HG03025 (cell line): ENCODE measurements around the gene SDK1.

ENCODE experiments used
- ATAC-seq: cut with Tn5 transposase; IDR thresholded peaks from one replicate; pipeline ENCODE4 v1.9.1; 2021; ENCODE audit warnings: mild to moderate bottlenecking, moderate library complexity; ENCODE audit not compliant: unreplicated experiment, low FRiP score

The SDK1 gene

GRCh38 chr7:3636131-3636860, 335.2 kb downstream of the SDK1 start:
- ATAC-seq, result no peak

- no peak for ATAC-seq
Measured at GRCh38 chr7:3639253-3639652, 338.2 kb downstream of the SDK1 start.

GRCh38 chr7:3641582-3641981, 340.5 kb downstream of the SDK1 start:
- ATAC-seq, result no peak

GRCh38 chr7:3643091-3643490, 342.0 kb downstream of the SDK1 start:
- ATAC-seq, result no peak

- no peak for ATAC-seq
Measured at GRCh38 chr7:3648276-3648675, 347.2 kb downstream of the SDK1 start.

GRCh38 chr7:3649250-3649649, 348.2 kb downstream of the SDK1 start:
- ATAC-seq, result no peak

GRCh38 chr7:3649678-3650440, 348.8 kb downstream of the SDK1 start:
- no peak for ATAC-seq

GRCh38 chr7:3650844-3651243, 349.8 kb downstream of the SDK1 start:
- no peak for ATAC-seq

- ATAC-seq, result no peak
Measured at GRCh38 chr7:3655635-3656034, 354.6 kb downstream of the SDK1 start.

GRCh38 chr7:3657206-3657605, 356.2 kb downstream of the SDK1 start:
- no peak for ATAC-seq

- ATAC-seq, result no peak
Measured at GRCh38 chr7:3668743-3669142, 367.7 kb downstream of the SDK1 start.

GRCh38 chr7:3670898-3671297, 369.8 kb downstream of the SDK1 start:
- ATAC-seq, result no peak

- ATAC-seq, result no peak
Measured at GRCh38 chr7:3673524-3673923, 372.5 kb downstream of the SDK1 start.

GRCh38 chr7:3678314-3678810, 377.3 kb downstream of the SDK1 start:
- ATAC-seq, result no peak

GRCh38 chr7:3682028-3682710, 381.1 kb downstream of the SDK1 start:
- no peak for ATAC-seq

- ATAC-seq, result no peak
Measured at GRCh38 chr7:3683546-3684539, 382.8 kb downstream of the SDK1 start.

GRCh38 chr7:3688071-3688470, 387.0 kb downstream of the SDK1 start:
- no peak for ATAC-seq

GRCh38 chr7:3688842-3689241, 387.8 kb downstream of the SDK1 start:
- ATAC-seq, result no peak

- ATAC-seq, result no peak
Measured at GRCh38 chr7:3691478-3692158, 390.6 kb downstream of the SDK1 start.

- no peak for ATAC-seq
Measured at GRCh38 chr7:3695602-3696001, 394.6 kb downstream of the SDK1 start.
